Uterus (tissue), 4 donors: ENCODE results near the gene ZSCAN10. TPM values are rescaled to one million over a fixed set of nuclear protein-coding genes. Genes with fewer than 3 reads are reported as not detected.

Source experiments
- DNase-seq, 2 donors: peaks; one replicate each; pipeline ENCODE4 v3.0.0-alpha.2; 2019 to 2020
- H3K27ac ChIP-seq, 2 donors: fragments of 200-600 bp; sonication (generic); 1 replicate in 1 of 2; 2 replicates in 1 of 2; pipeline ENCODE4 v1.5.1; 2016 to 2018
- H3K27me3 ChIP-seq, 2 donors: fragments of 200-600 bp; sonication (generic); one replicate each; pipeline ENCODE4 v1.5.1; 2018 to 2019; ENCODE audit warnings: control low read depth in 1 of 2
- H3K36me3 ChIP-seq, 2 donors: fragments of 200-600 bp; sonication (generic); one replicate each; pipeline ENCODE4 v1.5.1; 2019; ENCODE audit warnings: control low read depth in 1 of 2
- H3K4me1 ChIP-seq, 2 donors: fragments of 200-600 bp; sonication (generic); one replicate each; pipeline ENCODE4 v1.5.1; 2018 to 2019; ENCODE audit warnings: control low read depth in 1 of 2
- H3K4me3 ChIP-seq, 2 donors: fragments of 200-600 bp; sonication (generic); 1 replicate in 1 of 2; 2 replicates in 1 of 2; pipeline ENCODE4 v1.5.1; 2018 to 2019; ENCODE audit warnings: mild to moderate bottlenecking in 1 of 2
- H3K9me3 ChIP-seq, 2 donors: fragments of 200-600 bp; sonication (generic); one replicate each; pipeline ENCODE4 v1.5.1; 2019; ENCODE audit warnings: control low read depth in 1 of 2
- POLR2A ChIP-seq, 2 donors: fragments of 450-650 bp; IDR thresholded peaks; one replicate each; pipeline ENCODE4 v1.6.1; 2016; ENCODE audit warnings: antibody characterized with exemption in 2 of 2, mild to moderate bottlenecking in 1 of 2, moderate library complexity in 1 of 2
- intact Hi-C: fragments of 100-400 bp; cut with DNase I; formaldehyde crosslinking; loops from one replicate; pipeline ENCODE4 v1.15.1; 2023; ENCODE audit warnings: low total_unique reads
- total RNA-seq, 4 donors: library from RNA; depleted of rRNA in 3 of 4; stranded (reverse); fragments of >200 nt in 3 of 4; gene quantifications; one replicate each; pipeline versions ENCODE4 v1.1.0 to v1.2.4, GENCODE V29; 2014 to 2023
- TF ChIP-seq, protein P1 (sequence below), 4 experiments: fragments of 200-600 bp in 2 of 4; fragments of 450-650 bp in 2 of 4; sonication (generic) in 2 of 4; IDR thresholded peaks; one replicate each; pipeline ENCODE4 v1.5.1; 2016 to 2019; ENCODE audit warnings: antibody characterized with exemption in 4 of 4, mild to moderate bottlenecking in 2 of 4, moderate library complexity in 1 of 4
- donor health status: DM: yes; HTN: yes; CAD: no.

Gene ZSCAN10
- total RNA-seq, 4 donors from 2014 or later, result not detected

DNA sequence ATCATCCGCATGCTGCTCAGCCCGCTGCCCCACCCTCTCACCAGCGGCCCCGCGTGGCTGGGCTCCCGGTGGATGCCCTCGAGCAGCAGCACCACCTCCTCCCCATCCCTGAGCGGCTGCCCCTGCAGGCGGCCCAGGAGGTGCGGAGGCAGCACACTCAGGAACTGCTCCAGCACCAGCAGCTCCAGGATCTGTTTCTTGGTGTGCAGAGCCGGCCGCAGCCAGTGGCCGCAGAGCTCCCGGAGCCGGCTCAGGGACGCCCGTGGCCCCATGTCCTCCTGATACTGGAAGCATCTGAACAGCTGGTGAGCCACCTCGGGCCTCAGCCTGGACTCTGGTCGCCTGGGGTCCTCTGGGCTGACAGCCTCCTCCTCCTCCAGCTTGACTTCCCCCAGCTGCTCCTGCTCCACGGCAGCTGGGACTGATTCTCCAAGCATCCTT is 6.6 kb downstream of the ZSCAN10 start:
- no peak overlapping the region for H3K4me3 ChIP-seq
- no peak for TF ChIP-seq POLR2A (IDR thresholded peaks at IDR 0.05)
- TF ChIP-seq, protein P1, sequence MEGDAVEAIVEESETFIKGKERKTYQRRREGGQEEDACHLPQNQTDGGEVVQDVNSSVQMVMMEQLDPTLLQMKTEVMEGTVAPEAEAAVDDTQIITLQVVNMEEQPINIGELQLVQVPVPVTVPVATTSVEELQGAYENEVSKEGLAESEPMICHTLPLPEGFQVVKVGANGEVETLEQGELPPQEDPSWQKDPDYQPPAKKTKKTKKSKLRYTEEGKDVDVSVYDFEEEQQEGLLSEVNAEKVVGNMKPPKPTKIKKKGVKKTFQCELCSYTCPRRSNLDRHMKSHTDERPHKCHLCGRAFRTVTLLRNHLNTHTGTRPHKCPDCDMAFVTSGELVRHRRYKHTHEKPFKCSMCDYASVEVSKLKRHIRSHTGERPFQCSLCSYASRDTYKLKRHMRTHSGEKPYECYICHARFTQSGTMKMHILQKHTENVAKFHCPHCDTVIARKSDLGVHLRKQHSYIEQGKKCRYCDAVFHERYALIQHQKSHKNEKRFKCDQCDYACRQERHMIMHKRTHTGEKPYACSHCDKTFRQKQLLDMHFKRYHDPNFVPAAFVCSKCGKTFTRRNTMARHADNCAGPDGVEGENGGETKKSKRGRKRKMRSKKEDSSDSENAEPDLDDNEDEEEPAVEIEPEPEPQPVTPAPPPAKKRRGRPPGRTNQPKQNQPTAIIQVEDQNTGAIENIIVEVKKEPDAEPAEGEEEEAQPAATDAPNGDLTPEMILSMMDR (IDR thresholded peaks at IDR 0.05), result no peak
- intact Hi-C loops, result no loop called here
- H3K27me3 ChIP-seq, result peaks cover 0 to 6% of the 10 kb centered on the region in 2 donors
- no peak for DNase-seq
- no peaks in the 10 kb centered on the region for H3K36me3 ChIP-seq
- H3K27ac ChIP-seq, result no peak overlapping the region
- H3K4me1 ChIP-seq, result no peaks in the 10 kb centered on the region
- H3K9me3 ChIP-seq, result no peaks in the 10 kb centered on the region

DNA sequence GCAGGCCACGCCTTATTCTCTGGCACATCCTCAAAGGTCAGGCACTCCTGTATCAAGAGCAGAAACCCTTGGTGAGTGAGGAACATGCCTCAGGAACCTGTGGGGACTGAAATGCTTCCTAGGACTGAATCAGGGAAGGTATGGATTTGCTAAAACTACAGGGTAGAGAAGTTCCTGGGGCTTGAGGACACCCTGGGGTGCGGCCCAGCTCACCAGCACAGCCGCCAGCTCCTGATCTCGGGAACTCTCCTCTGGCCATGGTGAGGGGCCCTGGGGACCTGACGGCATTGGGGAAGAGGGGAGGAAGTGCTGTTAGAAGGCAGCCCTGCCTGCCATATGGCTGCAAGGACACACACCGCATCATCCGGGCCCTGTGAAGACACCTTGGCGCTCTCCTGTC is 7.5 kb downstream of the ZSCAN10 start:
- H3K27ac ChIP-seq, result no peak overlapping the region
- no peak overlapping the region for H3K4me3 ChIP-seq
- TF ChIP-seq POLR2A (IDR thresholded peaks at IDR 0.05), result no peak
- TF ChIP-seq, protein P1 (IDR thresholded peaks at IDR 0.05), result no peak
- H3K4me1 ChIP-seq, result no peaks in the 10 kb centered on the region
- H3K36me3 ChIP-seq, result no peaks in the 10 kb centered on the region
- intact Hi-C loops, result no loop called here
- H3K27me3 ChIP-seq, result peaks cover 0 to 6% of the 10 kb centered on the region in 2 donors
- no peak for DNase-seq
- no peaks in the 10 kb centered on the region for H3K9me3 ChIP-seq

DNA sequence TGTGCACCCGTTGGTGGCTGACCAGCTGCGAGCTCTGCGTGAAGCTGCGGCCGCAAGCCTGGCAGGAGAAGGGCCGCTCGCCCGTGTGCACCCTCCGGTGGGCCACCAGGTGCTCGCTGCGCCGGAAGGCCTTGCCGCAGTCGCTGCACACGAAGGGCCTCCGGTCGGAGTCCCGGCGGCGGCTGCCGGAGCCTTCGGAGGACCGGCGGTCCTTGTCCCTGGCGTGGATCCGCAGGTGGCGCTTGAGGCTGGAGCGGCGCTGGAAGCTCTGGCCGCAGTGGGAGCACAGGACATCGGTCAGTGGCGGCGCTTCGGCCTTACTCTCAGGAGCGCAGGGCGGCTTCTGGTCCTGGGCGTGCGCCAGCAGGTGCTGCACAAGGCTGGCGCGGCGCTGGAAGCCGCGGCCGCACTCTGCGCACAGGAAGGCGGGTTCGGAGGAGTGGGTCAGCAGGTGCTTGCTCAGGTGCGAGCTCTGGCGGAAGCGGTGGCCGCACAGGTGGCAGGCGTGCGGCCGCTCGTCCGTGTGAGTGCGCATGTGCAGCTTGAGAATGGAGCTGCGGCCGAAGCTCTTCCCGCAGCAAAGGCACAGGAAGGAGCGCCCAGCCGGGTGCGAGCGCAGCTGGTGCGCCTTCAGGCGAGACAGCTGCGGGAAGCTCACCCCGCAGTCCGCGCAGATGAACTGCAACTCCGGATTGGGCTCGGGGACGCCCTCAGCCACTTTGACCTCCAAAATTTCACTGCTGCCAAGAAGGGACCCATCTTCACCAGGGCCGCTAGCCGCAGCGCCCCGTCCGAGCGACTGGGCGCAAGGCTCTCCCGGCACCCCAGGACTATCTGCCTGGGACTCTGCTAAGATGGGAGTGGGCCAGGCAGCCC is 9.1 kb downstream of the ZSCAN10 start:
- Histone ChIP-seq H3K4me1 (no peaks in the 10 kb centered on the region), H3K9me3 (no peaks in the 10 kb centered on the region), H3K36me3 (no peaks in the 10 kb centered on the region), H3K27me3 (peaks cover 0 to 6% of the 10 kb centered on the region in 2 donors), H3K27ac (no peak overlapping the region), H3K4me3 (no peak overlapping the region)
- DNase-seq, result no peak
- intact Hi-C loops, result no loop called here
- TF ChIP-seq POLR2A (IDR thresholded peaks at IDR 0.05), result no peak
- TF ChIP-seq, protein P1 (IDR thresholded peaks at IDR 0.05), result no peak

DNA sequence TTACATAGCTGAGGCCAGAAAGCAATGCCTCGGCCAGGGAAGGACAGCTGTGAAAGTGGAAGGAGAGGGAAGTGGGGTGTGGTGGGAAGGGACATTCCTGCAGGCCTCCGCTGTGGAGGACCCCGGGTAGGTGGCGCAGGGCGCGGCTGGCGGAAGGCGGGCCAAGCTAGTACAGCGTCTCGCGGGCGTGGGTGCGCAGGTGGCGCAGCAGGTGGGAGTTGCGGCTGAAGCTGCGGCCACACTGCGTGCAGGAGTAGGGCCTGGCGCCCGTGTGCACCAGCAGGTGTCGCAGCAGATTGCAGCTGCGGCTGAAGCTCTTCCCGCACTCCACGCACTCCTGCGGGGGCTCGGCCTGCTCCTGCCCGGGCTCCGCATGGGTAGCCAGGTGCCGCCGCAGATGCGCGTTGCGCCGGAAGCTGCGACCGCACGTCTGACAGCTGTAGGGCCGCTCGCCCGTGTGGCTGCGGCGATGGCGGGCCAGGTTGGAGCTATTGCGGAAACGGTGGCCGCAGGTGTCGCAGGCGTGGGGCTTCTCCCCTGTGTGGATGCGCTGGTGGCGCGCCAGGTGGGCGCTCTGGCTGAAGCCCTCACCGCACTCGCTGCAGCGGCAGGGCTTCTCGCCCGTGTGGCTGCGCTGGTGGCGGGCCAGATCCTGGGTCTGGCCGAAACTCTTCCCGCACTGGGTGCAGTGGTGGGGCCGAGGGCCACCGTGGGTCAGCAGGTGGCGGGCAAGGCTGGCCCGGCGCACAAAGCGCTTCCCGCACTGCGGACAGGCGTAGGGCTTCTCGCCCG is 10.0 kb downstream of the ZSCAN10 start:
- Histone ChIP-seq H3K27me3 (peaks cover 0 to 6% of the 10 kb centered on the region in 2 donors), H3K9me3 (no peaks in the 10 kb centered on the region), H3K4me3 (no peak overlapping the region), H3K27ac (no peak overlapping the region), H3K4me1 (no peaks in the 10 kb centered on the region), H3K36me3 (no peaks in the 10 kb centered on the region)
- DNase-seq, result no peak
- intact Hi-C loops, result no loop called here
- TF ChIP-seq POLR2A (IDR thresholded peaks at IDR 0.05), result no peak
- TF ChIP-seq, protein P1 (IDR thresholded peaks at IDR 0.05), result no peak

DNA sequence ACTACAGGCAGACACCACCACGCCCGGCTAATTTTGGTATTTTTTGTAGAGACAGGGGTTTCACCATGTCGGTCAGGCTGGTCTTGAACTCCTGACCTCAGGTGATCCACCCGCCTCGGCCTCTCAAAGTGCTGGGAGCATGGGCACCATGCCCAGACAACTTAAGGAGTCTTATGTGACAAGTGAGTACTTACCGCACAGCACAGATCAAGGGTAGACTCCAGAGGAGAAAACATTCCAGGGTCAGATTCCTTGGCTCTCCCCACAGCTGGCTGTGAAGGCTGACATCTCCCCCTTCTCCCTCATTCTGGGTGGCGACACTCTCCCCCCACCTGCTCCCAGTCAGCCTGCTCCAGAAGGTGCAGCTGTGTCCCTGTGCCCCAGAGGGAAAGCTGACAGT is 10.6 kb downstream of the ZSCAN10 start:
- H3K27me3 ChIP-seq, result peaks cover 0 to 6% of the 10 kb centered on the region in 2 donors
- H3K4me3 ChIP-seq, result no peak overlapping the region
- no peaks in the 10 kb centered on the region for H3K4me1 ChIP-seq
- H3K9me3 ChIP-seq, result no peaks in the 10 kb centered on the region
- no peaks in the 10 kb centered on the region for H3K36me3 ChIP-seq
- TF ChIP-seq, protein P1 (IDR thresholded peaks at IDR 0.05), result no peak
- no peak for TF ChIP-seq POLR2A (IDR thresholded peaks at IDR 0.05)
- intact Hi-C loops, result no loop called here
- DNase-seq, result no peak
- H3K27ac ChIP-seq, result no peak overlapping the region
